CD4-positive, alpha-beta T cell treated with Interleukin-4 for 4 hours (primary cell): ENCODE measurements around the gene PCBP4.
A peak's percentile ranks its signal among the peaks of the same experiment; 100 is the strongest.

Experiments used
- DNase-seq: peaks from one replicate; pipeline ENCODE4 v3.0.0-alpha.2; 2020

Gene PCBP4

GRCh38 chr3:51954713-51955112, 12.5 kb downstream of the PCBP4 start:
- DNase-seq, result no peak

GRCh38 chr3:51954105-51954504, 13.1 kb downstream of the PCBP4 start:
- no peak for DNase-seq

- no peak for DNase-seq
Observed at GRCh38 chr3:51953445-51953844, 13.8 kb downstream of the PCBP4 start.

GRCh38 chr3:51950899-51951298, 16.4 kb downstream of the PCBP4 start:
- no peak for DNase-seq

- DNase-seq, result no peak
Observed at GRCh38 chr3:51949121-51949520, 18.1 kb downstream of the PCBP4 start.

GRCh38 chr3:51948016-51948580, 19.2 kb downstream of the PCBP4 start:
- no peak for DNase-seq

- DNase-seq, result no peak
Observed at GRCh38 chr3:51947215-51947900, 19.9 kb downstream of the PCBP4 start.

- DNase-seq, result no peak
Observed at GRCh38 chr3:51946796-51947195, 20.5 kb downstream of the PCBP4 start.

GRCh38 chr3:51945926-51946705, 21.1 kb downstream of the PCBP4 start:
- DNase-seq, result no peak

- DNase-seq, result no peak
Observed at GRCh38 chr3:51945031-51945840, 22.0 kb downstream of the PCBP4 start.

- DNase-seq, result no peak
Observed at GRCh38 chr3:51944451-51945021, 22.7 kb downstream of the PCBP4 start.

GRCh38 chr3:51943451-51944391, 23.5 kb downstream of the PCBP4 start:
- DNase-seq, result no peak

GRCh38 chr3:51942603-51943450, 24.4 kb downstream of the PCBP4 start:
- DNase-seq, result peak; percentile 48

GRCh38 chr3:51941798-51942602, 25.3 kb downstream of the PCBP4 start, which contains the start of the genes PARP3 and RRP9:
Gene PARP3 (plus strand): TSS chr3:51942363. CDS start chr3:51943356, 993 bp downstream.
Gene RRP9 (minus strand): TSS chr3:51941904. CDS start chr3:51941867, 37 bp downstream.
- DNase-seq, result peak; percentile 100

- DNase-seq, result no peak
Observed at GRCh38 chr3:51941463-51941797, 25.8 kb downstream of the PCBP4 start.

- DNase-seq, result no peak
Observed at GRCh38 chr3:51940648-51941462, 26.4 kb downstream of the PCBP4 start.

- DNase-seq, result no peak
Observed at GRCh38 chr3:51938780-51939425, 28.4 kb downstream of the PCBP4 start.
